ENCODE results near the gene FFAR3. TPM values are rescaled to one million over a fixed set of nuclear protein-coding genes. Genes with fewer than 3 reads are reported as not detected.

FFAR3 gene
- total and polyA plus RNA-seq, 2 donors (not counting 3 experiments of a cell fraction or from before 2014, with no cell fraction given) = not detected

GRCh38 chr19:35345671-35346111 lies 12.6 kb upstream of the FFAR3 start:
- H3K27me3 ChIP-seq (ENCODE audit: control insufficient read depth in 2 of 2, insufficient read depth in 2 of 2, low read length in 2 of 2) = no peaks in the 10 kb centered on the region
- no peaks in the 10 kb centered on the region for H3K4me1 ChIP-seq (ENCODE audit: control insufficient read depth, extremely low read depth, insufficient read depth, low read length)
- no peak overlapping the region for H3K4me2 ChIP-seq (ENCODE audit: insufficient read depth, low read length)
- H3K79me2 ChIP-seq (ENCODE audit: control insufficient read depth, insufficient read depth, low read length) = no peaks in the 10 kb centered on the region
- no peak overlapping the region for H3K4me3 ChIP-seq (replicated peaks in 1 of 3; ENCODE audit: insufficient read depth in 1 of 3, low read depth in 1 of 3, low read length in 3 of 3)
- no TSS peak for BruUV-seq (replicated peaks)
- POLR2A ChIA-PET = interaction anchor here (0.6 kb wide), 1 partner anchor 12 kb away, joined by 5 read pairs; no protein-coding TSS in a partner anchor
- TF ChIP-seq FOS (IDR thresholded peaks at IDR 0.05; ENCODE audit: borderline replicate concordance, insufficient read depth, low read length) (no peak), CTCF (IDR thresholded peaks at IDR 0.05; ENCODE audit: extremely low read depth in 1 of 2, insufficient read depth in 1 of 2, low read depth in 1 of 2, low read length in 2 of 2) (no peak), EZH2 (IDR thresholded peaks at IDR 0.05; ENCODE audit: borderline replicate concordance, low read depth, low read length, severe bottlenecking) (no peak), POLR2AphosphoS5 (IDR thresholded peaks at IDR 0.05; ENCODE audit: insufficient read depth, low read depth, low read length) (no peak), POLR2A (IDR thresholded peaks at IDR 0.05; ENCODE audit: low read depth, low read length) (no peak), GATA2 (IDR thresholded peaks at IDR 0.05; ENCODE audit: insufficient read depth, insufficient read length, low read depth, low read length) (no peak), JUN (IDR thresholded peaks at IDR 0.05; ENCODE audit: borderline replicate concordance, insufficient read depth, insufficient read length, low read depth) (no peak), MYC (IDR thresholded peaks at IDR 0.05; ENCODE audit: low read depth, low read length) (no peak)
- TF ChIP-seq, protein P1, sequence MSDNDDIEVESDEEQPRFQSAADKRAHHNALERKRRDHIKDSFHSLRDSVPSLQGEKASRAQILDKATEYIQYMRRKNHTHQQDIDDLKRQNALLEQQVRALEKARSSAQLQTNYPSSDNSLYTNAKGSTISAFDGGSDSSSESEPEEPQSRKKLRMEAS (IDR thresholded peaks at IDR 0.05; ENCODE audit: insufficient read depth, insufficient read length) = no peak
- intact Hi-C loops (cut with micrococcal nuclease) (no loop called here), dilution Hi-C loops (cut with MboI; ENCODE audit: extremely low pct_ligation_motif_present, low sequenced_read_pairs) (no loop called here)
- H4K20me1 ChIP-seq (replicated peaks; ENCODE audit: control insufficient read depth, extremely low read depth, insufficient read depth, low read length) = no peaks in the 10 kb centered on the region
- no peaks in the 10 kb centered on the region for H3K9me3 ChIP-seq (replicated peaks; ENCODE audit: control insufficient read depth, insufficient read depth, low read length)
- FAIRE-seq (no peak), DNase-seq (ENCODE audit: low read depth, low spot score) (no peak)
- H2AFZ ChIP-seq (ENCODE audit: low read depth, low read length) = no peak overlapping the region
- H3K27ac ChIP-seq (ENCODE audit: insufficient read depth, low read depth, low read length) = no peak overlapping the region
- no peak overlapping the region for H3K9ac ChIP-seq (replicated peaks; ENCODE audit: extremely low read depth, insufficient read depth, low read length)
- CTCF ChIA-PET = no interaction called here
- H3K36me3 ChIP-seq (ENCODE audit: control insufficient read depth in 2 of 2, extremely low read depth in 1 of 2, insufficient read depth in 2 of 2, low read length in 2 of 2) = no peaks in the 10 kb centered on the region
- no peaks in the 10 kb centered on the region for H3K9me1 ChIP-seq (replicated peaks; ENCODE audit: control insufficient read depth, extremely low read depth, insufficient read depth, low read length)

Data from endothelial cell of umbilical vein (primary cell).